GM10847 (cell line): Measurements from ENCODE around the gene TAF7.

Experiments used
- POLR2A ChIP-seq: IDR thresholded peaks from 2 replicates; pipeline ENCODE4 v1.6.1; 2011; ENCODE audit not compliant: insufficient read length; ENCODE audit errors: extremely low read depth

The TAF7 gene

DNA sequence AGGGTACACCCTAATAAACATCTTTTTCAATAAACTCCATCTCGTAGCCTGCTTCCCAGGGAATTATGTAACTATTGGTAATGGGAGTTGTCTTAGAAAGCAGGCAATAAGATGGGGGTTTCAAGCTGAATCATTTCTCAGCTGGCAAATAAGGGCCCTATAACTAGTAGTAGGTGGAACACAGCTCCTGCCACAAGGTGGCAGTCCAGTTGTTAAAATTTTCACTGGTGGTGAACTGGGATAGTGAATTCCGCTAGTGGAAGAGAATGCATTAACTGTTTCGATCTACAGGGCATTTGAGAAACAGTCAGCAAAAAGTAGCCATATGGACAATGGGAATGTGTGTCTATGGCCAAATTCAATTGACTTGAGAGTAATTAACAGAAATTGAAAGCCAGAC is 47.7 kb downstream of the TAF7 start:
- no peak for TF ChIP-seq POLR2A

DNA sequence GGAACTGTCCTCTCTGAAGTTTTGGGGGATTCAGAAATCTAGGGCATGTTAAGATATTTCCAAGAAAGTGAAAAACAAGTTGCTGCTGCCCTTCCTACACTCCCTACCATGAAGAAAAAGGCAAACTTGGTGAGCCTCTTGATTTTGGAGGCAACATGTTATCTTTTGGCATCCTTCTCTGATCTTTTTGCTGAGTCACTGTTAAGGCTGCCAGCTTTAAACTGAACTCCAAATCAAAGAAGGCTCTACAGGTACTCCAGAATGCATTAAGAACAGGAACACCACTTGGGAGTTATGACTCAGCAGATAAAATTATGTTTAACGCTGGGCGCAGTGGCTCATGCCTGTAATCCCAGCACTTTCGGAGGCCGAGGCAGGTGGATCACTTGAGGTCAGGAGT is 51.4 kb downstream of the TAF7 start:
- TF ChIP-seq POLR2A: no peak
